Fibroblast of pulmonary artery (primary cell): ENCODE results near the gene CPS1.
A peak's percentile ranks its signal among the peaks of the same experiment; 100 is the strongest.

ENCODE experiments used
- DNase-seq: peaks from one replicate; pipeline ENCODE4 v3.0.0-alpha.2; 2010; ENCODE audit warnings: low read depth
- H3K4me3 ChIP-seq: replicated peaks from 2 replicates; pipeline ENCODE4 v1.5.1; 2011; ENCODE audit warnings: low read depth, mild to moderate bottlenecking, control low read depth, low read length, moderate library complexity
- CTCF ChIP-seq: IDR thresholded peaks from 2 replicates; pipeline ENCODE4 v1.5.1; 2011; ENCODE audit warnings: mild to moderate bottlenecking, control low read depth, low read length, inconsistent platforms; ENCODE audit errors: missing control alignments

The CPS1 gene

GRCh38 chr2:210539035-210539434, 17.4 kb upstream of the CPS1 start:
- TF ChIP-seq CTCF, result no peak
- H3K4me3 ChIP-seq, result no peak overlapping the region
- DNase-seq, result no peak

GRCh38 chr2:210539578-210540416, 16.6 kb upstream of the CPS1 start:
- no peak for DNase-seq
- TF ChIP-seq CTCF, result no peak
- no peak overlapping the region for H3K4me3 ChIP-seq

GRCh38 chr2:210540471-210540870, 15.9 kb upstream of the CPS1 start:
- no peak for DNase-seq
- TF ChIP-seq CTCF, result no peak
- no peak overlapping the region for H3K4me3 ChIP-seq

- DNase-seq, result no peak
- TF ChIP-seq CTCF, result no peak
- no peak overlapping the region for H3K4me3 ChIP-seq
Observed at GRCh38 chr2:210540900-210541289, 15.5 kb upstream of the CPS1 start.

- no peak overlapping the region for H3K4me3 ChIP-seq
- DNase-seq, result peak; percentile 37
- no peak for TF ChIP-seq CTCF
Observed at GRCh38 chr2:210541290-210541902, 15.0 kb upstream of the CPS1 start.

GRCh38 chr2:210544007-210544590, 12.3 kb upstream of the CPS1 start:
- TF ChIP-seq CTCF, result no peak
- DNase-seq, result no peak
- no peak overlapping the region for H3K4me3 ChIP-seq

- no peak for DNase-seq
- no peak for TF ChIP-seq CTCF
- no peak overlapping the region for H3K4me3 ChIP-seq
Observed at GRCh38 chr2:210544831-210545230, 11.6 kb upstream of the CPS1 start.
